NCI-H2171 treated with DMSO at 0.1 percent for 48 hours (cell line): ENCODE measurements around the gene HSF5.

Experiments
- DNase-seq: peaks from one replicate; lab custom pipeline; 2025; lab: John Stamatoyannopoulos, UW

The HSF5 gene

GRCh38 chr17:58487589-58488427, at the start of gene HSF5:
TSS of gene HSF5 (minus strand) at chr17:58488408. CDS start at chr17:58488274, 134 bp downstream.
- no peak for DNase-seq

- no peak for DNase-seq
Measured at GRCh38 chr17:58537266-58537665, 49.1 kb upstream of the HSF5 start.

- no peak for DNase-seq
Measured at GRCh38 chr17:58536542-58536941, 48.3 kb upstream of the HSF5 start.

GRCh38 chr17:58535431-58535830, 47.2 kb upstream of the HSF5 start:
- no peak for DNase-seq

GRCh38 chr17:58534901-58535421, 46.8 kb upstream of the HSF5 start:
- DNase-seq, result no peak

- no peak for DNase-seq
Measured at GRCh38 chr17:58534331-58534730, 46.1 kb upstream of the HSF5 start.

- DNase-seq, result no peak
Measured at GRCh38 chr17:58533616-58534188, 45.5 kb upstream of the HSF5 start.

GRCh38 chr17:58532555-58532951, 44.3 kb upstream of the HSF5 start:
- DNase-seq, result no peak

GRCh38 chr17:58531661-58532554, 43.7 kb upstream of the HSF5 start:
- peak; percentile 43 for DNase-seq

- no peak for DNase-seq
Measured at GRCh38 chr17:58531122-58531521, 42.9 kb upstream of the HSF5 start.

GRCh38 chr17:58530655-58531054, 42.4 kb upstream of the HSF5 start:
- no peak for DNase-seq

- DNase-seq, result no peak
Measured at GRCh38 chr17:58529275-58529674, 41.1 kb upstream of the HSF5 start.

- no peak for DNase-seq
Measured at GRCh38 chr17:58528443-58528842, 40.2 kb upstream of the HSF5 start.

- DNase-seq, result no peak
Measured at GRCh38 chr17:58527949-58528348, 39.7 kb upstream of the HSF5 start.

GRCh38 chr17:58527306-58527705, 39.1 kb upstream of the HSF5 start:
- DNase-seq, result no peak

- DNase-seq, result no peak
Measured at GRCh38 chr17:58525239-58525638, 37.0 kb upstream of the HSF5 start.

GRCh38 chr17:58521680-58522079, 33.5 kb upstream of the HSF5 start:
- no peak for DNase-seq

GRCh38 chr17:58520843-58521430, 32.7 kb upstream of the HSF5 start:
- DNase-seq, result no peak

- DNase-seq, result peak; percentile 100
Measured at GRCh38 chr17:58517928-58518609, 29.9 kb upstream of the HSF5 start.

GRCh38 chr17:58517378-58517927, 29.2 kb upstream of the HSF5 start:
- no peak for DNase-seq
